IPS DF 6.9 (cell line): ENCODE results near the gene GSC2.

Experiments used
- DNase-seq: peaks from one replicate; pipeline ENCODE4 v3.0.0-alpha.2; 2013; ENCODE audit warnings: low read depth, low spot score
- H3K27ac ChIP-seq: one replicate; pipeline ENCODE4 v1.5.1; 2013; ENCODE audit warnings: low read length, control low read depth
- H3K27me3 ChIP-seq: 2 replicates; pipeline ENCODE4 v1.6.1; 2013; ENCODE audit warnings: mild to moderate bottlenecking, low read length; ENCODE audit not compliant: control insufficient read depth, insufficient read depth
- H3K36me3 ChIP-seq: 2 replicates; pipeline ENCODE4 v1.6.1; 2013; ENCODE audit warnings: low read length; ENCODE audit not compliant: control insufficient read depth, insufficient read depth
- H3K4me1 ChIP-seq: 2 replicates; pipeline ENCODE4 v1.6.1; 2013; ENCODE audit warnings: low read length; ENCODE audit not compliant: control insufficient read depth, insufficient read depth
- H3K4me3 ChIP-seq: 2 replicates; pipeline ENCODE4 v1.5.1; 2013; ENCODE audit warnings: mild to moderate bottlenecking, low read length
- H3K9me3 ChIP-seq: 2 replicates; pipeline ENCODE4 v1.6.1; 2013; ENCODE audit warnings: low read length, inconsistent platforms; ENCODE audit not compliant: control insufficient read depth, insufficient read depth
- WGBS: extraction: QIAGEN DNeasy Blood & Tissue Kit; methylation state at CpG from one replicate; pipeline ENCODE4 v1.1.7; 2013; ENCODE audit warnings: mixed read lengths, missing lambda C conversion rate; ENCODE audit not compliant: insufficient read length, insufficient coverage; 5-methylcytosine and 5-hydroxymethylcytosine counted together

Gene GSC2

GRCh38 chr22:19177164-19178064 lies 27.3 kb upstream of the GSC2 start:
- Histone ChIP-seq H3K27me3 (no peaks in the 10 kb centered on the region), H3K27ac (no peak overlapping the region), H3K36me3 (peaks cover 11% of the 10 kb centered on the region), H3K4me1 (peaks cover 11% of the 10 kb centered on the region), H3K9me3 (no peaks in the 10 kb centered on the region), H3K4me3 (peak overlapping the region; percentile 69)
- no CpG with 5 or more reads among the region's 55 CpGs for WGBS
- no peak for DNase-seq

GRCh38 chr22:19176732-19177131 lies 26.6 kb upstream of the GSC2 start:
- peaks cover 11% of the 10 kb centered on the region for H3K4me1 ChIP-seq
- peaks cover 11% of the 10 kb centered on the region for H3K36me3 ChIP-seq
- H3K27ac ChIP-seq: no peak overlapping the region
- no peaks in the 10 kb centered on the region for H3K27me3 ChIP-seq
- no peak for DNase-seq
- H3K4me3 ChIP-seq: no peak overlapping the region
- H3K9me3 ChIP-seq: no peaks in the 10 kb centered on the region
- WGBS: no CpG with 5 or more reads among the region's 12 CpGs

GRCh38 chr22:19176175-19176643 lies 26.1 kb upstream of the GSC2 start:
- Histone ChIP-seq H3K27me3 (no peaks in the 10 kb centered on the region), H3K36me3 (peaks cover 11% of the 10 kb centered on the region), H3K4me1 (peaks cover 11% of the 10 kb centered on the region), H3K9me3 (no peaks in the 10 kb centered on the region), H3K27ac (no peak overlapping the region), H3K4me3 (no peak overlapping the region)
- no CpG with 5 or more reads among the region's 12 CpGs for WGBS
- DNase-seq: no peak

GRCh38 chr22:19175602-19176174 lies 25.6 kb upstream of the GSC2 start:
- no peak overlapping the region for H3K4me3 ChIP-seq
- no peak for DNase-seq
- H3K9me3 ChIP-seq: no peaks in the 10 kb centered on the region
- peaks cover 11% of the 10 kb centered on the region for H3K4me1 ChIP-seq
- peaks cover 11% of the 10 kb centered on the region for H3K36me3 ChIP-seq
- H3K27ac ChIP-seq: no peak overlapping the region
- whole genome bisulfite sequencing: no CpG with 5 or more reads among the region's 21 CpGs
- H3K27me3 ChIP-seq: no peaks in the 10 kb centered on the region

GRCh38 chr22:19175026-19175601 lies 25.0 kb upstream of the GSC2 start:
- Histone ChIP-seq H3K36me3 (peaks cover 11% of the 10 kb centered on the region), H3K27me3 (no peaks in the 10 kb centered on the region; the same call in 1 of the 2 replicates), H3K9me3 (no peaks in the 10 kb centered on the region), H3K4me3 (no peak overlapping the region), H3K27ac (no peak overlapping the region), H3K4me1 (peaks cover 13% of the 10 kb centered on the region)
- no CpG with 5 or more reads among the region's 7 CpGs for WGBS
- no peak for DNase-seq

- Histone ChIP-seq H3K4me1 (peaks cover 13% of the 10 kb centered on the region), H3K36me3 (peaks cover 11% of the 10 kb centered on the region), H3K4me3 (no peak overlapping the region), H3K27ac (no peak overlapping the region), H3K9me3 (no peaks in the 10 kb centered on the region), H3K27me3 (no peaks in the 10 kb centered on the region; the same call in 1 of the 2 replicates)
- no CpG with 5 or more reads among the region's 14 CpGs for whole genome bisulfite sequencing
- DNase-seq: no peak
Measured at GRCh38 chr22:19174106-19175025, 24.3 kb upstream of the GSC2 start.

- H3K4me1 ChIP-seq: peaks cover 13% of the 10 kb centered on the region
- no peak overlapping the region for H3K4me3 ChIP-seq
- H3K9me3 ChIP-seq: no peaks in the 10 kb centered on the region
- DNase-seq: no peak
- no peak overlapping the region for H3K27ac ChIP-seq
- no CpG with 5 or more reads among the region's 19 CpGs for WGBS
- H3K27me3 ChIP-seq: no peaks in the 10 kb centered on the region; the same call in 1 of the 2 replicates
- H3K36me3 ChIP-seq: peaks cover 11% of the 10 kb centered on the region
Measured at GRCh38 chr22:19173047-19174035, 23.2 kb upstream of the GSC2 start.

GRCh38 chr22:19172213-19173046 lies 22.3 kb upstream of the GSC2 start:
- no CpG with 5 or more reads among the region's 13 CpGs for WGBS
- no peaks in the 10 kb centered on the region; the same call in 1 of the 2 replicates for H3K27me3 ChIP-seq
- peaks cover 11% of the 10 kb centered on the region for H3K36me3 ChIP-seq
- peak overlapping the region; percentile 73 for H3K4me3 ChIP-seq
- H3K4me1 ChIP-seq: peaks cover 12% of the 10 kb centered on the region
- DNase-seq: no peak
- H3K27ac ChIP-seq: no peak overlapping the region
- no peaks in the 10 kb centered on the region for H3K9me3 ChIP-seq
